ENCODE results near the gene C16orf96. TPM values are rescaled to one million over a fixed set of nuclear protein-coding genes. Genes with fewer than 3 reads are reported as not detected.

C16orf96 gene
- total RNA-seq, 1 experiment from 2014 or later, result not detected

DNA sequence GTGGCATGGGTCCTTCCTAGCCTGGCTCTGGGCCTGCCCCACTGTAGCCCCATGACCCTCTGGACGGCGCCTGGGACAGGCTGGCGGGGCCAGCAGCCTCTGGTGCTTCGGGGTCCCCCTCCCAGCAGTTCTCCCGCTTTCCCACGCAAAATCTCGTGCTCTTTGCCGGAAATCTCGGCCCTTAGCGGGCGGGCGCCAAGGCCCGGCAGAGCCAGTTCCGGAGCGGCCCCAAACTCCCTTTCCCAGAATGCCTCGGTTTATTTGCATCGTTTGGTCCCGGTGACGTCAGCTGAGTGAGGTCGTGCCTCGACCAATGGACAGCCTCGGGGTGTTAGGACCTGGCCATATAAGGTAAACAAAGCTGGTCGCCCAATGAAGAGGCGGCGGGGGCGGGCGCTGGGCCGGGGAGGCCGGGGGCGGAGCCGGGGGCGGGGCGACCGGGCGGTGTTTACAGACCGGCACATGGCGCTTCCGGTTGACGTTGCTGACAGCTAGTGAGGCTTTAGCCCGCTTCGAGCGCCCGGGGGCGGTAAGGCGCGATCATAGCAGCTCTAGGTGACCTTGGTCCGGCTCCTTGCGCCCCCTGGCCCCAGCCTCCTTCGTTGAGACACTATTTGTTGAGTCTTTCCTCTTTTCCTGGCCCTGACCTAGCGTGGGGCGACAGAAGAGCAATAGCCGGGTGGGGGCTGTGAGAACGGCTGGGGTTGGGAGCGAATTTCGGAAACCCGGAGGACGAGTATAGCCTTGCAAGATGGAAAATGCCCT lies 60.1 kb downstream of the C16orf96 start:
- DNase-seq (ENCODE audit: low spot score), result peak; percentile 99

DNA sequence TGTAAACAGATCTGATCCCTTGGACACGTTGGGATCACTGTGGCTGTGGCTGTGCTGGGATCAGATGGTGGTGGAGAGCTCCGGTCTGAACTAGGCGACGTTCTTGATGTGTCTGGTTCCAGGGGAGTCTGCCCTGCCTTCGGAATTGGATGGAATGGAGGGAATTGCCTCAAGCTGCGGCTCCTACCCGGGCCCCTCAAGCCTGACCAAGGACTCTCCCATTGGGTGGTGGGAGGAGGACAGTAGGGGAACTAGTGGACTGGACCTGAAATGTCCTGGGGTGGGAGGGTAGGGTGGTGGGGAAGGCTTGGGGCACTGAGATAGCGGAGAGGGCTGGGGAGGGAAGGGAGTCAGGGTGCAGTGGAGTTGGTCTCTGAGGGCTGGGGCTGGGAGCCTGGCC lies 61.7 kb downstream of the C16orf96 start:
- no peak for DNase-seq (ENCODE audit: low spot score)

DNA sequence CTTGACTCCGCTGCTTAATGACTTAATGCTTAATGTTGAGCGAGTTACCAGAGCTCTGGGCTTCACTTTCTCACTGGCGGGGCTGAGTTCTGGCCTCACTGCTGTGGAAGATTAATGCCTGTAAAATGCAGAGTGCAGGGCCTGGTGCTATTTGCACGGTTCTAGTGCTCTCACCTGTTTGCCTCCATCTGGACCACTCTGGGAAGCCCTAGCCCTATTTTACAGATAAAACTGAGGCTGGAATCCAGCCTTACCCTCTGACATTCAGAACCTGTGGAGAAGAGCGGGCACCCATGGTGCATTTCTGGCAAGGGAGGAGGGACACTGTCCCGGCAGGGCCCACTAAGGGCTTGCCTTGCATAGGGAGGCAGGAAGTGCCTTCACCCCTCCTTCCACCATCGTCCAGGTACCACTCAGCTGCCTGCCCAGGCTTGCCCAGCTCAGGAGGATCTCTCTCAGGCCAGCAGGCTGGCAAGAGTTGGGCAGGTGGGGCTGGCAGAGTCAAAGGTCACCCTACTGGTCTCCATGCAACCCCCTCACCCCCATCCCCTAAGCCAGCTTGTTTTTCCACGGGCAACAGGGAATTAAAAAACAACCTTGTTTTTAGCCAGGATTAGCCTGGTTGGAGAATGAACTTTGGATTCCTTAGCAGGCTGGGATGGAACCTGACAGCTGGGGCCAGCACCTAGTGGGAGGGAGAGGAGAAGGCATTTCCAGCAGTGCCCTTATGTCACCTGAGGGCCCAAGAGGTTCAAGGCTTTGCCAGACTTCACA lies 62.7 kb downstream of the C16orf96 start:
- DNase-seq (ENCODE audit: low spot score), result no peak

DNA sequence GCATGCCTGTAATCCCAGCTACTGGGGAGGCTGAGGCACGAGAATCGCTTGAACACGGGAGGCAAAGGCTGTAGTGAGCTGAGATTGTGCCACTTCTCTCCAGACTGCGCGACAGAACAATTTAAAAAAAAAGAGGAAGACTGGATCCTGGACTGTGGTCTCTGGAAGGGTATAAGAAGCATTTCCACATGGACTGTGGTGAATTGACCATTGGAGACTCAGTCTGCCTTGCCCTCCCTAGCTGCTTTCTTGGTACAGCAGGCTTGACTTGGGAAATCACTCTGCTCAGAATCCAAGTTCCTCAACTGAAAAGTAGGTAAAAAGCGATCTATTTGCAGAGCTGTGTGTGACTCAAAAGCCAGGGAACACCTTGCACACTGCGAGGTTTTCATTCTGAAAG lies 67.5 kb downstream of the C16orf96 start:
- no peak for DNase-seq (ENCODE audit: low spot score)

DNA sequence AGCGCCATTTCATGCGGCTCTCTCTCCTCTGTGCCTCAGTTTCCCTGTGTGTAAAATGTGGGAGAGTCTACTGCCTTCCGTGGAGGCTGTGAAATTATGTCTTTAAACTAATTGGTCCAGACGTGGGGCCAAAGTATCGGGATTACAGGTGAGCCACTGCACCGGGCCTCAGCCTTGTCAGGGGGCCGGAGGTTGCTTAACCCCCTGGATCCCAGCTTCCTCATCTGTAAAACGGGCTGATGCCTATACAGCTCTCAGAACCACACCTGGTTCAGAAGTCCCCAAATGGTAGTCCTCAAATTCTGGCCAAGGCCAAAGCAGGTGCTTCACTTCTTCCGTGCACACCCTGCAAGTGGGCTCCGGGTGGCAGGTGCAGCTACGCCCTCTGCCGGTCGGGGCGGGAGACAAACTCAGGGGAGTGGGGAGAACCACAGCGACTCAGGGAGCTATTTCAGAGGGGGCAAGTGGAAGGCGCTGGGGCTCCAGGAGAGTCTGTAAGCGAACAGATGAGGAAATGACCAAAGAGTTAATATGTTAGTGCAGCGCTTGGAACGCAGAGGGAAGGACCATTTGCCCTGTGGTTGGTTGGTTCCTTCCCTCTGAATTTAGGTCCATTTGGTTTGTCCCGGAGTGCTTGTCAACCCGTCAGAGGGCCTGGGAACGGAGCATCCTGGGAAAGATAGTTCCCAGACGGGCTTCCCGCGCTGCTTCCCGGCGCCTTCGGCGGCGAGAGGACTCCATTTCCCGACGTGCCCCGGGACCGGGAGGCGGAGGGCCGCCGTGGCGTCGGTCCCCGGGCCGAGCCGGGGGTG lies 68.1 kb downstream of the C16orf96 start, which contains the start of gene MGRN1:
TSS of gene MGRN1 (plus strand) at position 812 of the 812 bp plus-strand sequence. CDS start 135 bp downstream, outside the sequence.
- peak; percentile 95 for DNase-seq (ENCODE audit: low spot score)

DNA sequence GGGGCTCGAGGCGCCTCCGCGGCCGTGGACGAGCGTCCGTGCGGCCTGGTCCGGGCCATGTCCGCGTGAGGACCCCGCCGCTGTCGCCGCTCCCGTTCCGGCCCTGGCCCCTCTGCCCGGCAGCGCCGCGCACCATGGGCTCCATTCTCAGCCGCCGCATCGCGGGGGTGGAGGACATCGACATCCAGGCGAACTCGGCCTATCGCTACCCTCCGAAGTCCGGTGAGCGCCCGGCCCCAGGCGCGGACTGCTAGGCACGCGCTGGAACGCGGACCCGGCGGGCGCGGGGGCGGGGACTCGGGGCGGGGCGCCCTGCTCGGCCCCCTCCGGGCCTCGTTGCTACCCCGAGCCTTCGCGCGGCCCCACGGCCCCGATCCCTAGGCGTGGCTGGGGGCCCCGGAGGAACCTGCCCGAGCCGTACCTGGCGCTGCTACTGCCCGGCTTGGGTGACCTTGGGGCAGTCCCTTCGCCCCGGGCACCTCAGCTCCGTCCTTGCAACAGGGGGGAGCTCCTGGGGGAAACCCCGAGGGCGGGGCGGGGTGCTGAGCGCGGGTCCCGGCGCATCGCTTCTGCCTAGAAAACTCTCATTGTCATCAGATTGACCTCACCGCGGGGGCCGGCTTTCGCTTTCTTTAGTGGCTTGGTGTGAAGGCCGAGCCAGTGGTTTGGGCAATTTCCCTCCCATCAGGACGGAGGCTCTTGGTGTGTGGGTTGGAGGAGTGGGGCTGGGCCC lies 68.9 kb downstream of the C16orf96 start:
- peak; percentile 55 for DNase-seq (ENCODE audit: low spot score)

DNA sequence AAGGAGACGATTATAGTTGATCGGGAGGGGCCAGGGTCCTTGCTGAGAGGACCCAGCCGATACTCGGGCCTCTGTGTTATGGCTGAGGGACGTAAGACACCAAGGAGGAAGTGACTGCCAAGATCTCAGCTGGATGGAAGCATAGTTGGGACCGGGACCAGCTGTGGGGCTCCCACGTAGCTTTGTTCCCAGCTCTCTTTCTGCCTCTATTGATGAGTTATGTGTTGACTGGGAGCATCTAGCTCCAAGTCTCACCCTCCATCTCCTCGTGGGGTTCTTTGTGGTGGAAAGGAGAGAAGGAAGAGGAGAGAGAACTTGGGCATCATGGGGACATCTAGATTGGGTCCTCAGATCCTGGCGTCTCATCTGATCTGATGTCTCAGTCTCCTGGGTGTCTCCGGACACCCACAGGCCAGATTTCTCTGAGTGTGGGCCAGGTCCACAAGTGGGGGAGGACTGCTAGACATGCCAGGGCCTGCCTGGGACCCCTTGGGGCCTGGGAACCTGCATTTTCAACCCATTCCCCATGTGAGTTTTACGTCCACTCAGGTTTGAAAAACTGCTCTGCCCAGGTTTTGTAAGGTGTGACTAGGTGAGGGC lies 69.5 kb downstream of the C16orf96 start:
- no peak for DNase-seq (ENCODE audit: low spot score)

DNA sequence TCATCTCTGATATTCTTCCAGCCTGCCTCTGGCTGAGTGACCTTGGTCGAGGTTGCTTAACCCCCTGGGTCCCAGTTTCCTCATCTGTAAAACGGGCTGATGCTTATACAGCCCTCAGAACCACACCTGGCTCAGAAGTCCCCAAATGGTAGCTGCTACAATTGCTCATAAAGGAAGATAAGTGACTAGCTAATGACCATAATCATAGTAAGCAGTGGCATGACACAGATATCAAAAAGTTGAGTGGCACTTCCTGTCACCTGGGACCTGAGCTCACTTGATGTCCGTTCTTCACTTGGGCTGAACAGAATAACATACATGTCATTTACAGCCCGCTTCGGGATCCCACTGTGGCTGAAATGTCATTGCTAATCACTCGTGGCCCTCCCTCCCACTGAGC lies 70.3 kb downstream of the C16orf96 start:
- DNase-seq (ENCODE audit: low spot score), result no peak

DNA sequence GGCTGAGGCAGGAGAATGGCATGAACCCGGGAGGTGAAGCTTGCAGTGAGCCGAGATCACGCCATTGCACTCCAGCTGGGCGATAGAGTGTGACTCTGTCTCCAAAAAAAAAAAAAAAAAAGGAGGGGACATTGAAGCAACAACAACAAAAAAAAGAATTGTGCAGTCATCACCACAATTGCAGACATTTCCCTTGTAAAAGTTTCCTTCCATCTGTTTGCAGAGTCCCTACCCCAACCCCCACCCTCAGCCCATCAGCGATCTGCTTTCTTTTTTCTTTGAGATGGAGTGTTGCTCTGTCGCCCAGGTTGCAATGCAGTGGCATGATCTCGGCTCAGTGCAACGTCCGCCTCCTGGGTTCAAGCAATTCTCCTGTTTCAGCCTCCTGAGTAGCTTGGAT lies 72.1 kb downstream of the C16orf96 start:
- no peak for DNase-seq (ENCODE audit: low spot score)

DNA sequence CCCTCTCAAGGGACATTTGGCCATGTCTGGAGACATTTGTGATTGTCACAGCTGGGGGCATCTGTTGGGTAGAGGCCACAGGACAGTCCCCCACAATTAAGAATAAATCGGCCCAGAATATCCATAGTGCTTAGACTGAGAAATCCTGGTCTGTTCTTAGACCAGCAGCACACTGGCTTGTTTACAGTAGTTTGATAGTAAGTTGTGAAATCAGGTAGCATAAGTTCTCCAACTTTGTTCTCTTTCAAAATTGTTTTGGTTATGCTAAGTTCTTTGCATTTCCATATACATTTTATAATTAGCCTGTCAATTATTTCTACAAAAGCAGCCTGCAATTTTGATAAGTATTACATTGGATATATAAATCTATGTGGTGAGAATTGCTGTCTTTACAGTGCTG lies 75.3 kb downstream of the C16orf96 start:
- no peak for DNase-seq (ENCODE audit: low spot score)

DNA sequence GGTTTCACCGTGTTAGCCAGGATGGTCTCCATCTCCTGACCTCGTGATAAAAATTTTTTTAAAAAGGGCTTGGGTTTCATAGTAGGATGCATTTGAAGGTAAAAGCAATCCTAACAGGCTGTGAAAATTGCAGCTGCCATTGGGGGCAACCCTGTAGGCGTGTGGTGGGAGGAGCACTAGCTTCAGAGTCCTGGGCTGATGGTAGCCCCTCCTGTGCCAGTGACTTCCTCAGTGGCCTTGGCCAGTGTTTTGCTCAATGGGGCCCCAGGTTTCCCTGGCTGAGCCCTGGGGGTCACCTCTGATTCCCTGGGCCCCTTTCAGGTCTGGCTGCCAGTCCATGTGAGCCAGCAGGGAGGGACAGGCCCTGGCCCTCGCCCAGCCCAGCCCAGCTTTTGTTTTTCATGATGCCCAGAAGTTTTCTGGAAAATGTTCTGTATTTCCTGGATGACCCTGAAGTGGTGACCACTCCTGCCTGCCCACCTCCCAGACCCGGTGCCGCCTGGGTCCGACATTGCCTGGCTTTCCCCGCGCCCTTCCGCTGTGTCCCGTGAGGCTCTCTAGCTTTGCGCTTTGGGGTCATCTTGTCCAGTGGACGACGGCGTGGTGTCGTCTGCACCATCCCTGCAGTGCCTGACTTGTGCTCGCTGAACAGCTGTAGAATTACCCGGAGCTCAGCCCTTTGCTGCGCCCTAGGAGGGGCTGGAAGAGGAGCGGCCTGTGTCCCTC lies 77.9 kb downstream of the C16orf96 start:
- no peak for DNase-seq (ENCODE audit: low spot score)

DNA sequence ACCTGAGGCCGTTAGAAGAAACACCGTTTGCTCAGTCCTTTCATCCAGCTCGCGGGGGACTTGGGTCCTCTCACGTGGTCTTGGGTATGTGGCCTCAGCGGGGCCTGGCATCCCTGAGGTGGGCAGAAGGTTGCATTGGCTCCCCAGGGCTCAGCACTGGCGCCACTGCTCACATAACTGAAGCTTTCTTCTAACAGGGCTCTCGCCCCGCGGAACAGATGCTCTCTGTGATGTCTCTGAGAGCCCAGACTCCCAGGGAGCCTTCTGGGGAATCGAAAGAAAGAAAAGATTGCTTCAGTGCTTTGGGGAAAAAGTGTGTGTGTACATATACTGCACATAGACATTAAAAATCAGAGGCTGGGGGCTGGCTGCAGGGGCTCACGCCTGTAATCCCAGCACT lies 78.6 kb downstream of the C16orf96 start:
- DNase-seq (ENCODE audit: low spot score), result no peak

DNA sequence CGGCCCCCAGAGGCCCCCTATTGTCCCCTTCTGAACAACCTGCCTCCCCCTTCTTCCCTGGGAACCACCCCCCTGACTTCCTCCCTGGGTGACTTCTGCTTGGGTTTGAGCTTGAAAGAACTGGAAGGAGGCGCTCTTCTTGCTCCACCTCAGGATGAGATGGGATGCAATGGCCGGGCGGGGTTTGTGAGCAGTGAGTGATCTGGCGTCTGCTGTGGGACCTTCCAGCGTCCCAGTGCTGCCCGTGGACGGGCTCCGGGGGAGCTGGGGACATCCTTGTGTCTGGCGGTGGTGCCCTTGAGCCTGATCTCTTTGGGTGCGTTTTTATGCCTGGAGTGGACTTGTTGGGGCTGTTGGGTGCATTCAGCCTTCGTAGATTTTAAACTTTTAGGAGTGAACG lies 80.1 kb downstream of the C16orf96 start:
- DNase-seq (ENCODE audit: low spot score), result no peak

DNA sequence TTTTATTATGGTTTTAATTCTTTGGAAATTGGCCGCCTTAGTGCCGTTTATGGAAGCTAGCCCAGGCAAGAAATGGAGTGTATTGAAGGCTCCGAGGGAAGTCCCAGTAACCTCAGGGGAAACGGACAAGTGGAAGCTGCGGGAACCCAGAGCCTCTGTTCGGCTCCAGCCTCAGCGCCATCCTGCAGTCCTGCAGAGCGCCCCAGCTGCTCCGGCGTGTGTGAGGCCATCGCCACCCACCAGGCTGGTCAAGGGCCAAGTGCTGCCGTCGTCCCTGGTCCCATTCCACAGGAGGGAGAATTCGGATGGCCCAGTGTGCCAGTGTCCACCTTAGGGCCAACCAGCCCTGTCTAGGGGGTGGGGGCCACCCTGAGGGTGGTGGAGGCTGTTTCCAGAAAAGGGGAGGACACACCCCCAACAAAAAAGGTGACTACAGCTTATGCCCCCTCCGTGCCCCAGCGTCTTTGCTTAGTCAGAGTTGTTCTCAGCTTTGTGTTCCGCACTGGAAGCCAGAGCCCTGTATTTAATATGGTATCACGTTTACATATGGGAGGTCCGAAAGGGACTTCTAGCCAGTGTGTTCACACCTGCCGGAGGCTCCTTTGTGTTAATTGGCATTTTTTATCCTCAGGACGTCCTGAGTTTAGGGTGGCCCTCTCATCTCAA lies 81.5 kb downstream of the C16orf96 start:
- DNase-seq (ENCODE audit: low spot score), result no peak

DNA sequence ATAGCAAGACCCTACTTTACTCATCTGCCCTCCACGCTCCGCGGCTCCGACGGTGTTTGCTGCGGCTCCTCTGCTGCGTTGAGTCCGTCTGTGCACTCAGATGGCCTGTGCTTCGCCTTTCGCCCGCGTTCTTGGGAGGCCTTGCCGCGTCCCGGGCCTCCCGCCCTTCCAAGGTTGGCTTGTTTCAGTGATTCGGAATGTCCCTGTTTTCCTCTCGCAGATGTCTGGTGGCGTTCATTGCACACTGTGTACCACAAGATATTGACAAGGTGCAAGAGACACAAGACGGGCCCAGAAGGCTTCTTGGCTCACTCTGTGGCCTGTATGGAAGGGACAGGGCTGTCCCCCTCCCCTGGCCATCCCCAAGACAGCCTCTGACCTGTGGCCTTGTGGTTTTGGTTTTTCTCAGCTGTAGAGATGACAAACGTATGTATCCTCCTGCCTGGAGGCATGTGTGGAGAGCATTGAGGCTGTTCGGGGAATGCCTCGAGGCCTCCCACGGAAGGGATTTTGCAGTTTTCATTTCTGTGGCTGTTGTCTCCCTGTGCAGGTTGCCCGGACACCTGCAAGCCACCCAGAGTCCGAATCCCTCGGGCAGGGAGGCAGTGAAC lies 83.9 kb downstream of the C16orf96 start:
- DNase-seq (ENCODE audit: low spot score), result no peak

DNA sequence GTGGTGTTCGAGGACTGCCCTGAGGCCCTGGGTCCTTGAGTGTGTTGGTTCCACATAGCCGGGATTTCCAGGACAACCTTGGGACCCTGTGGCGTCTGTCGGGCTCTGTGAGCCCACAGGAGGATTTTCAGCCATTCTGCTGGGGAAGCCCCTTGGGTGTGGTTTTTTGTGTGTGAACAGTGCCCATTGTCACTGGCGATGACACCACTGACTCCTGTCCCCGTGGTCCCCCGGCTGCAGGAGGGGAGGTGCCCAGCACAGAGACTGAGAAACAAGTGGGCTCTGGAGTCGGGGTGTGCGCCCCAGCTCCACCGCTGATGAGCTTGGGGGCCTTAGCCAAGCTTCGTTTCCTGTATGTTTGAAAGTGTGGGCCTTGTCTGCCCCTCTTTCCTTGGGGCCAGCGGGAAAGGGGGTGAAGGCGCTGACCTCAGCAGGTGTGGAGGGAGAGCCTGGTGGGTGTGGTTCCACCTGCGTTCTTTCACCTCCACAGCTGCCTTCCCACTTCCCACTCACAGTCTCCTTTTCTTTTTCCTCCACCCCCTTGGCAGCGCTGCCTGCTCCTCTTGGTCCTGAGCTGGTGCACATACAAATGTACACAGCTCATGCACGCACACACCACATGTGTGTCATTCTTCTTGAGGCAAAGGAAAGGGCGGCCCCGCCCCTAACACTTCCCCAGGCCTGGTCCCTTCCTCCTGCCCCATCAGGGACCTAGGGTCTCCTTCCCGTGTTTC lies 84.6 kb downstream of the C16orf96 start:
- DNase-seq (ENCODE audit: low spot score), result no peak

DNA sequence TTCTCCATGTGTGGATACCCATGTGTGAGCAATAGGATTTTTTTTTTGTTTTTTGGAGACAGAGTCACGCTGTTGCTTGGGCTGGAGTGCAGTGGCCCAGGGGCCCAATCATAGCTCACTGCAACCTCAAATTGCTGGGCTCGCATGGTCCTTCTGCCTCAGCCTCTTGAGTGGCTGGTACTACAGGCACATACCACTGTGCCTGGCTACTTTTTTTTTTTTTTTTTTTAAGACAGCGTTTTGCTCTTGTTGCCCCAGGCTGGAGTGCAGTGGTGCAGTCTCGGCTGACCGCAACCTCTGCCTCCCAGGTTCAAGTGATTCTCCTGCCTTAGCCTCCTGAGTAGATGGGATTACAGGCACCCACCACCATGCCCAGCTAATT lies 85.2 kb downstream of the C16orf96 start:
- no peak for DNase-seq (ENCODE audit: low spot score)

DNA sequence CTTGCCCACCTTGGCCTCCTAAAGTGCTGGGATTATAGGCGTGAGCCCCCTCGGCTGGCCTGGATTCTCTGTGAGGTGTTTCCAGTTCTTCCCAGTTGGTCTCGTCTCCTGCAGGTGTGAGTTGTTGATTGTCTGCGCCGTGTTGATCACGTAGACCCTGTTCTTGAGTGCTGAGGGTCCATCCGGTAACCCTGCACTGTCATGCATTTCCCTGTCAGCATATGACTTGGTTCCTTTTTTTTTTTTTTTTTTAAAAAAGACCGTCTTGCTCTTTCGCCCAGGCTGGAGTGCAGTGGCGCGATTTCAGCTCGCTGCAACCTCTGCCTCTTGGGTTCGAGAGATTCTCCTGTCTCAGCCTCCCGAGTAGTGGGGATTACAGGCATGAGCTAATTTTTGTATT lies 85.8 kb downstream of the C16orf96 start:
- DNase-seq (ENCODE audit: low spot score), result no peak

Data from A172 (cell line).